HepG2 (cell line): ENCODE measurements around the gene AGO4. TPM values are rescaled to one million over a fixed set of nuclear protein-coding genes. Genes with fewer than 3 reads are reported as not detected.

Experiments used
- ATAC-seq: fragments of 200-7000 bp; cut with Tn5 transposase; 3 replicates; pipeline ENCODE4 v1.9.1; 2020; ENCODE audit warnings: mild to moderate bottlenecking, moderate library complexity
- BruUV-seq: library from RNA; stranded (reverse); fragments of 400-500 nt; replicated peaks from 2 replicates; lab custom pipeline; 2021; lab: Mats Ljungman, UMichigan
- CTCF ChIA-PET: fragments of 300-600 bp; formaldehyde crosslinking; extraction: SDS; loops from one replicate; lab custom pipeline; 2021; ENCODE audit warnings: low total read pairs, inconsistent platforms, low intra/inter-chr PET ratio; lab: Yijun Ruan, JAX
- POLR2A ChIA-PET: fragments of 350-600 bp; sonication (Branson Sonifier 250); formaldehyde crosslinking; loops from one replicate; lab custom pipeline; 2020; ENCODE audit warnings: antibody characterized with exemption, inconsistent platforms; lab: Yijun Ruan, JAX
- DNase-seq: peaks from one replicate; pipeline ENCODE4 v3.0.0-alpha.2; 2015; ENCODE audit warnings: low spot score
- FAIRE-seq: peaks from 3 replicates; lab custom pipeline; 2011; peaks lifted over from hg19 to GRCh38; lab: Jason Lieb, UNC
- H2AFZ ChIP-seq: one replicate; pipeline ENCODE4 v1.6.1; 2011; ENCODE audit warnings: low read length, inconsistent platforms
- H3K27ac ChIP-seq: fragments of 300-600 bp; 3 replicates; pipeline ENCODE4 v1.8.0; 2011; ENCODE audit warnings: mixed run types, mild to moderate bottlenecking, mixed read lengths, low read length, inconsistent platforms; ENCODE audit not compliant: insufficient read depth; ENCODE audit errors: extremely low read length
- H3K27me3 ChIP-seq, 2 experiments: fragments of 200-600 bp in 1 of 2; 2 replicates in 1 of 2; 3 replicates in 1 of 2; pipeline versions ENCODE4 v1.6.0 to v1.8.0; 2011; ENCODE audit warnings: low read length in 2 of 2, mild to moderate bottlenecking in 2 of 2, moderate library complexity in 2 of 2, inconsistent platforms in 1 of 2; ENCODE audit not compliant: insufficient read depth in 2 of 2, control insufficient read depth in 1 of 2
- H3K36me3 ChIP-seq, 2 experiments: fragments of 200-600 bp in 1 of 2; replicated peaks in 1 of 2; 2 replicates in 1 of 2; 3 replicates in 1 of 2; pipeline versions ENCODE4 v1.5.1 to v1.8.0; 2011; ENCODE audit warnings: low read length in 2 of 2, inconsistent platforms in 1 of 2; ENCODE audit not compliant: insufficient read depth in 2 of 2, control insufficient read depth in 1 of 2
- H3K4me1 ChIP-seq: 2 replicates; pipeline ENCODE4 v1.5.1; 2012; ENCODE audit warnings: low read length, inconsistent platforms; ENCODE audit not compliant: insufficient read depth
- H3K4me2 ChIP-seq: 2 replicates; pipeline ENCODE4 v1.6.0; 2011; ENCODE audit warnings: low read depth, low read length, inconsistent platforms
- H3K4me3 ChIP-seq, 3 experiments: fragments of 200-600 bp in 1 of 3; sonication (generic), shearing (Covaris generic) in 1 of 3; replicated peaks in 1 of 3; 2 replicates each; pipeline ENCODE4 v1.5.1; 2011 to 2016; ENCODE audit warnings: low read length in 3 of 3, inconsistent platforms in 2 of 3, low read depth in 2 of 3, mild to moderate bottlenecking in 2 of 3, control low read depth in 1 of 3, mixed read lengths in 1 of 3; ENCODE audit not compliant: insufficient read depth in 1 of 3
- H3K79me2 ChIP-seq: one replicate; pipeline ENCODE4 v1.6.1; 2011; ENCODE audit warnings: low read length, inconsistent platforms; ENCODE audit not compliant: insufficient read depth
- H3K9ac ChIP-seq: 2 replicates; pipeline ENCODE4 v1.6.0; 2011; ENCODE audit warnings: mild to moderate bottlenecking, low read depth, low read length, inconsistent platforms; ENCODE audit not compliant: insufficient read depth
- H3K9me3 ChIP-seq: 2 replicates; pipeline ENCODE4 v1.5.1; 2012; ENCODE audit warnings: mild to moderate bottlenecking, low read length
- H4K20me1 ChIP-seq: 2 replicates; pipeline ENCODE4 v1.6.0; 2011; ENCODE audit warnings: inconsistent platforms, mild to moderate bottlenecking, low read length, moderate library complexity; ENCODE audit not compliant: insufficient read depth
- BCL3 ChIP-seq: sonication (generic); formaldehyde crosslinking; IDR thresholded peaks from 2 replicates; pipeline ENCODE4 v1.5.1; 2020; ENCODE audit warnings: mild to moderate bottlenecking, missing genetic modification reagents, moderate library complexity
- CBX1 ChIP-seq: IDR thresholded peaks from one replicate; pipeline ENCODE4 v1.6.1; 2016; ENCODE audit warnings: antibody characterized with exemption, low read depth
- DNMT3B ChIP-seq: conservative IDR thresholded peaks from 2 replicates; pipeline ENCODE4 v1.6.1; 2016; ENCODE audit warnings: missing biosample characterization, control low read depth
- FOXA1 ChIP-seq, 2 experiments: fragments of 450-650 bp in 1 of 2; sonication (generic) in 1 of 2; formaldehyde crosslinking in 1 of 2; IDR thresholded peaks; 2 replicates each; pipeline versions ENCODE4 v1.4.0 to v1.6.1; 2016 to 2020; ENCODE audit warnings: missing genetic modification reagents in 1 of 2
- HNF4G ChIP-seq, 2 experiments: sonication (generic) in 1 of 2; formaldehyde crosslinking in 1 of 2; IDR thresholded peaks; 2 replicates each; pipeline versions ENCODE4 v1.4.0 to v1.6.1; 2011 to 2020; ENCODE audit warnings: borderline replicate concordance in 2 of 2, low read depth in 2 of 2, mild to moderate bottlenecking in 2 of 2, low read length in 1 of 2, missing genetic modification reagents in 1 of 2, moderate library complexity in 1 of 2
- MLLT10 ChIP-seq: sonication (generic); formaldehyde crosslinking; IDR thresholded peaks from 2 replicates; pipeline ENCODE4 v1.4.0; 2020; ENCODE audit warnings: missing genetic modification reagents
- MYNN ChIP-seq: sonication (generic); formaldehyde crosslinking; IDR thresholded peaks from 2 replicates; pipeline ENCODE4 v1.4.0; 2020; ENCODE audit warnings: mild to moderate bottlenecking, low read depth, missing genetic modification reagents
- PREB ChIP-seq: sonication (generic); formaldehyde crosslinking; IDR thresholded peaks from 2 replicates; pipeline ENCODE4 v1.4.0; 2020; ENCODE audit warnings: missing genetic modification reagents
- REST ChIP-seq, 2 experiments: IDR thresholded peaks; 2 replicates each; pipeline ENCODE4 v1.6.1; 2011 to 2012; ENCODE audit warnings: low read length in 2 of 2, borderline replicate concordance in 1 of 2, low read depth in 1 of 2, mild to moderate bottlenecking in 1 of 2, moderate library complexity in 1 of 2
- RFXANK ChIP-seq: IDR thresholded peaks from 2 replicates; pipeline ENCODE4 v1.6.1; 2016
- SRSF4 ChIP-seq: fragments of 200-400 bp; formaldehyde crosslinking; IDR thresholded peaks from one replicate; pipeline ENCODE4 v1.6.1; 2018; ENCODE audit warnings: mild to moderate bottlenecking, low read depth, low read length, moderate library complexity; ENCODE audit not compliant: poor library complexity, severe bottlenecking
- STAT5B ChIP-seq: sonication (generic); formaldehyde crosslinking; IDR thresholded peaks from 2 replicates; pipeline ENCODE4 v1.4.0; 2020; ENCODE audit warnings: missing genetic modification reagents
- U2AF1 ChIP-seq: fragments of 200-400 bp; formaldehyde crosslinking; optimal IDR thresholded peaks from 2 replicates; pipeline ENCODE3; 2017; ENCODE audit warnings: mild to moderate bottlenecking, low read depth, low read length
- ZNF138 ChIP-seq: sonication (generic); formaldehyde crosslinking; IDR thresholded peaks from 2 replicates; pipeline ENCODE4 v1.5.0; 2020; ENCODE audit warnings: mild to moderate bottlenecking, low read depth, missing genetic modification reagents
- ZNF362 ChIP-seq: sonication (generic); formaldehyde crosslinking; IDR thresholded peaks from 2 replicates; pipeline ENCODE4 v1.4.0; 2020; ENCODE audit warnings: missing genetic modification reagents, mild to moderate bottlenecking, borderline replicate concordance
- ZNF547 ChIP-seq: sonication (generic); formaldehyde crosslinking; IDR thresholded peaks from 2 replicates; pipeline ENCODE4 v1.5.1; 2020; ENCODE audit warnings: mild to moderate bottlenecking, missing genetic modification reagents
- ZNF720 ChIP-seq: sonication (generic); formaldehyde crosslinking; IDR thresholded peaks from 2 replicates; pipeline ENCODE4 v1.4.0; 2020; ENCODE audit warnings: missing genetic modification reagents
- ZNF841 ChIP-seq: sonication (generic); formaldehyde crosslinking; IDR thresholded peaks from 2 replicates; pipeline ENCODE4 v1.8.1; 2023; ENCODE audit warnings: missing genetic modification reagents, borderline replicate concordance
- WGBS: methylation state at CpG from one replicate; pipeline ENCODE4 v1.1.6; 2017; ENCODE audit warnings: low lambda C conversion rate; 5-methylcytosine and 5-hydroxymethylcytosine counted together
- in situ Hi-C: cut with HindIII; loops from 2 replicates; pipeline ENCODE4 v1.10.0; 2017; ENCODE audit warnings: low pct_unique_long_range_greater_than_20kb; ENCODE audit not compliant: extremely low pct_ligation_motif_present
- intact Hi-C: fragments of 100-400 bp; cut with micrococcal nuclease; formaldehyde crosslinking; loops from one replicate; pipeline ENCODE4 v1.10.0; 2022; ENCODE audit not compliant: unreplicated experiment
- polyA plus RNA-seq, 8 experiments: library from polyadenylated mRNA; depleted of rRNA in 3 of 8; stranded (reverse) in 7 of 8; unstranded in 1 of 8; fragments of >200 nt; fragmentation: Illumina TruSeq in 4 of 8; extraction: Trizol in 4 of 8; gene quantifications; 2 replicates each; pipeline versions ENCODE4 v1.2.1 to v1.2.3, GENCODE V29; 2011 to 2016; ENCODE audit warnings: low read depth in 4 of 8, missing spikeins in 1 of 8, mixed read lengths in 1 of 8; ENCODE audit not compliant: insufficient read depth in 1 of 8
- total RNA-seq, 5 experiments: library from RNA; depleted of rRNA; stranded (reverse); fragments of >200 nt; fragmentation: Illumina TruSeq; extraction: Trizol; gene quantifications; 2 replicates each; pipeline ENCODE4 v1.2.3, GENCODE V29; 2016; ENCODE audit warnings: low read depth in 1 of 5

Gene AGO4
- total and polyA plus RNA-seq, 2 of the 13 experiments (the other 11 are each of a cell fraction or from before 2014, with no cell fraction given): 6.0 to 13.8 TPM

GRCh38 chr1:35834218-35834617, 26.4 kb downstream of the AGO4 start:
- DNase-seq (no peak), FAIRE-seq (no peak), ATAC-seq (no peak)
- Histone ChIP-seq H3K4me1 (no peaks in the 10 kb centered on the region), H3K9ac (no peak overlapping the region), H3K36me3 (peaks cover 1 to 17% of the 10 kb centered on the region in 2 experiments), H4K20me1 (no peaks in the 10 kb centered on the region), H3K79me2 (no peaks in the 10 kb centered on the region), H3K9me3 (no peaks in the 10 kb centered on the region), H3K4me3 (no peak overlapping the region), H2AFZ (no peak overlapping the region), H3K4me2 (no peak overlapping the region), H3K27ac (no peak overlapping the region), H3K27me3 (no peaks in the 10 kb centered on the region)
- in situ Hi-C loops (no loop called here), intact Hi-C loops (no loop called here)
- TF ChIP-seq MYNN (CRISPR knock-in tag): no peak
- TF ChIP-seq SRSF4: no peak
- TF ChIP-seq HNF4G (IDR thresholded peaks at IDR 0.05; ENCODE audit: borderline replicate concordance, low read depth, low read length): no peak
- TF ChIP-seq HNF4G (CRISPR knock-in tag; IDR thresholded peaks at IDR 0.05; ENCODE audit: borderline replicate concordance, low read depth): no peak
- no peak for TF ChIP-seq PREB (CRISPR knock-in tag)
- TF ChIP-seq MLLT10 (CRISPR knock-in tag): no peak
- TF ChIP-seq DNMT3B (CRISPR knock-in tag): no peak
- TF ChIP-seq STAT5B: no peak
- no peak for TF ChIP-seq REST (IDR thresholded peaks at IDR 0.05; ENCODE audit: borderline replicate concordance in 1 of 2, low read depth in 1 of 2, low read length in 2 of 2)
- TF ChIP-seq U2AF1: no peak
- TF ChIP-seq ZNF362 (CRISPR knock-in tag): no peak
- no peak for TF ChIP-seq RFXANK (CRISPR knock-in tag)
- TF ChIP-seq FOXA1 (IDR thresholded peaks at IDR 0.05): no peak
- TF ChIP-seq FOXA1 (CRISPR knock-in tag; IDR thresholded peaks at IDR 0.05): no peak
- TF ChIP-seq BCL3 (CRISPR knock-in tag): no peak
- no peak for TF ChIP-seq ZNF720 (CRISPR knock-in tag)
- no peak for TF ChIP-seq CBX1
- TF ChIP-seq ZNF841 (CRISPR knock-in tag): no peak
- TF ChIP-seq ZNF547: no peak
- TF ChIP-seq ZNF138: no peak
- WGBS: 87% methylated on average over 2 of the region's 2 CpGs
- POLR2A ChIA-PET: no interaction called here
- CTCF ChIA-PET: no interaction called here
- BruUV-seq: no TSS peak
